Keratinocyte (primary cell): ENCODE data around the gene RTKN2. TPM values are rescaled to one million over a fixed set of nuclear protein-coding genes. Genes with fewer than 3 reads are reported as not detected.

Source experiments
- DNase-seq: peaks from one replicate; pipeline ENCODE4 v3.0.0-alpha.2; 2011; ENCODE audit warnings: low read depth, missing footprints, low spot score
- FAIRE-seq: peaks from 2 replicates; lab custom pipeline; 2011; peaks lifted over from hg19 to GRCh38; lab: Jason Lieb, UNC
- H2AFZ ChIP-seq: 2 replicates; pipeline ENCODE4 v1.6.0; 2012; ENCODE audit warnings: low read length, control low read depth, inconsistent platforms; ENCODE audit not compliant: control insufficient read depth
- H3K27ac ChIP-seq: 2 replicates; pipeline ENCODE4 v1.5.1; 2011; ENCODE audit warnings: low read length; ENCODE audit not compliant: control insufficient read depth, insufficient read depth
- H3K27me3 ChIP-seq: 3 replicates; pipeline ENCODE4 v1.6.0; 2011; ENCODE audit warnings: low read length; ENCODE audit not compliant: control insufficient read depth, insufficient read depth; ENCODE audit errors: extremely low read depth
- H3K36me3 ChIP-seq, 2 experiments: 2 replicates in 1 of 2; 3 replicates in 1 of 2; pipeline ENCODE4 v1.5.1; 2011; ENCODE audit warnings: low read length in 2 of 2, mild to moderate bottlenecking in 1 of 2; ENCODE audit not compliant: control insufficient read depth in 2 of 2, insufficient read depth in 2 of 2; ENCODE audit errors: extremely low read depth in 1 of 2
- H3K4me1 ChIP-seq: 3 replicates; pipeline ENCODE4 v1.5.1; 2011; ENCODE audit warnings: low read length; ENCODE audit not compliant: control insufficient read depth, insufficient read depth; ENCODE audit errors: extremely low read depth
- H3K4me2 ChIP-seq: 3 replicates; pipeline ENCODE4 v1.6.0; 2011; ENCODE audit warnings: low read depth, low read length; ENCODE audit not compliant: control insufficient read depth, insufficient read depth; ENCODE audit errors: extremely low read depth
- H3K4me3 ChIP-seq, 3 experiments: fragments of 200-600 bp in 1 of 3; sonication (generic) in 1 of 3; 2 replicates in 2 of 3; 3 replicates in 1 of 3; pipeline ENCODE4 v1.5.1; 2011 to 2016; ENCODE audit warnings: low read length in 3 of 3, mild to moderate bottlenecking in 3 of 3, control low read depth in 2 of 3, inconsistent platforms in 1 of 3, low read depth in 1 of 3, mixed read lengths in 1 of 3, mixed run types in 1 of 3, moderate library complexity in 1 of 3; ENCODE audit not compliant: control insufficient read depth in 2 of 3, insufficient read depth in 2 of 3; ENCODE audit errors: extremely low read depth in 1 of 3
- H3K79me2 ChIP-seq: 2 replicates; pipeline ENCODE4 v1.6.0; 2012; ENCODE audit warnings: low read length; ENCODE audit not compliant: control insufficient read depth, insufficient read depth
- H3K9ac ChIP-seq: 3 replicates; pipeline ENCODE4 v1.6.0; 2011; ENCODE audit warnings: low read length; ENCODE audit not compliant: control insufficient read depth, insufficient read depth; ENCODE audit errors: extremely low read depth
- H3K9me1 ChIP-seq: 3 replicates; pipeline ENCODE4 v1.6.0; 2011; ENCODE audit warnings: low read length; ENCODE audit not compliant: control insufficient read depth, insufficient read depth; ENCODE audit errors: extremely low read depth
- H3K9me3 ChIP-seq: 2 replicates; pipeline ENCODE4 v1.5.1; 2012; ENCODE audit warnings: low read depth, low read length; ENCODE audit not compliant: control insufficient read depth
- H4K20me1 ChIP-seq: 3 replicates; pipeline ENCODE4 v1.6.0; 2011; ENCODE audit warnings: low read length; ENCODE audit not compliant: control insufficient read depth, insufficient read depth; ENCODE audit errors: extremely low read depth
- CTCF ChIP-seq, 3 experiments: IDR thresholded peaks in 1 of 3; conservative IDR thresholded peaks in 1 of 3; optimal IDR thresholded peaks in 1 of 3; 2 replicates in 2 of 3; 3 replicates in 1 of 3; pipeline versions ENCODE3 to v1.5.1; 2011; ENCODE audit warnings: low read length in 3 of 3, mild to moderate bottlenecking in 3 of 3, moderate library complexity in 2 of 3, control low read depth in 1 of 3, inconsistent platforms in 1 of 3; ENCODE audit not compliant: insufficient read depth in 2 of 3; ENCODE audit errors: extremely low read depth in 1 of 3
- EZH2 ChIP-seq: IDR thresholded peaks from one replicate; pipeline ENCODE4 v1.6.1; 2012; ENCODE audit warnings: inconsistent platforms, mild to moderate bottlenecking, low read length, moderate library complexity
- dilution Hi-C: fragments of 300-500 bp; cut with MboI; formaldehyde crosslinking; loops from one replicate; pipeline ENCODE4 v1.7.0; 2020; ENCODE audit warnings: low sequenced_read_pairs; ENCODE audit not compliant: extremely low pct_ligation_motif_present
- polyA plus RNA-seq, 5 experiments: library from polyadenylated mRNA; depleted of rRNA in 3 of 5; stranded (reverse) in 3 of 5; stranded (forward) in 1 of 5; unstranded in 1 of 5; fragments of >200 nt; gene quantifications; 1 replicate in 1 of 5; 2 replicates in 3 of 5; 3 replicates in 1 of 5; pipeline versions ENCODE4 v1.2.1 to v1.2.3, GENCODE V29; 2011 to 2012; ENCODE audit warnings: missing spikeins in 2 of 5, low read depth in 1 of 5, low replicate concordance in 1 of 5

Gene RTKN2
- polyA plus RNA-seq, 1 donor (not counting 4 experiments of a cell fraction or from before 2014, with no cell fraction given) = 3.2 TPM

DNA sequence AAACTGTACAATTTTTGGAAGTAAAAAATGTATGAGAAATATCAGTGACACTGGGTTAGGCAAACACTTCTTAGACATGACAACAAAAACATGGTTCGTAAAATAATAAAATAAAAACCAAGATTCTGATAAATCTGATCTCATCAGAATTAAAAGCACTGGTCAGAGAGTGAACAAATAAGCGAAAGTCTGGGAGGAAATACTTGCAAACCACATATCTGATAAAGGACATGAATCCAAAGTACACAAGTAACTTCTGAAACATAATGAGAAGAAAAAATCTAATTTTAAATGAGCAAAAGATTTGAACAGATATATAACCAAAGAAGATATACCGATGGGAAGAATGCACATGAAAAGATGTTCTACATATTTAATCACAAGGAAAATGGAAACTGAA, 91.5 kb downstream of the RTKN2 start:
- dilution Hi-C loops = no loop called here

DNA sequence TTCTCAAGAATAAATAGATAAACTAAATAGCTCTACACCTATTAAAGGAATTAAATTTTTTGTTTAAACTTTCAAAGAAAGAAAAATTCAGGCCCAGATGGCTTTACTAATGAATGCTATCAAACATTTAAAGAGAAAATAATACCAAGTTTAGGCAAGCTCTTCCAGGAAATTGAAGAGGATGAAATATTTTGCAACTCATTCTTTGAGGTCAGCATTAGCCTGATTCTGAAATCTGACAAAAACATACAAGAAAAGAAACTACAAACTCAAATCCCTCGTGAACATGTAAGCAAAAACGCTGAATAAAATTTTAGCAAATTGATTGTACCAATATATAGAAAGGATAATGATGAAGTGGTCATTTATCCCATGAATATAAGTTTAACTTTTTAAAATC, 93.4 kb downstream of the RTKN2 start:
- DNase-seq = no peak
- H3K27ac ChIP-seq = no peak overlapping the region
- H3K4me1 ChIP-seq = no peaks in the 10 kb centered on the region
- H3K9me1 ChIP-seq = no peaks in the 10 kb centered on the region
- H2AFZ ChIP-seq = no peak overlapping the region
- TF ChIP-seq EZH2 = no peak
- no peak for TF ChIP-seq CTCF (optimal IDR thresholded peaks at IDR 0.05 in 1 of 3, IDR thresholded peaks at IDR 0.05 in 1 of 3, conservative IDR thresholded peaks at IDR 0.05 in 1 of 3; ENCODE audit: extremely low read depth in 1 of 3, insufficient read depth in 2 of 3, low read length in 3 of 3)
- H3K9ac ChIP-seq = no peak overlapping the region
- no peaks in the 10 kb centered on the region for H3K9me3 ChIP-seq
- H3K27me3 ChIP-seq = no peaks in the 10 kb centered on the region
- FAIRE-seq = no peak
- no peaks in the 10 kb centered on the region for H4K20me1 ChIP-seq
- dilution Hi-C loops = no loop called here
- no peak overlapping the region for H3K4me2 ChIP-seq
- H3K36me3 ChIP-seq = no peaks in the 10 kb centered on the region
- no peak overlapping the region for H3K4me3 ChIP-seq
- H3K79me2 ChIP-seq = no peaks in the 10 kb centered on the region

More for the DNA sequence above, 91.5 kb downstream of the RTKN2 start:
- H3K4me1 ChIP-seq = peaks cover 4% of the 10 kb centered on the region
- H3K27me3 ChIP-seq = no peaks in the 10 kb centered on the region
- FAIRE-seq = no peak
- H3K9ac ChIP-seq = no peak overlapping the region
- TF ChIP-seq CTCF (optimal IDR thresholded peaks at IDR 0.05 in 1 of 3, IDR thresholded peaks at IDR 0.05 in 1 of 3, conservative IDR thresholded peaks at IDR 0.05 in 1 of 3; ENCODE audit: extremely low read depth in 1 of 3, insufficient read depth in 2 of 3, low read length in 3 of 3) (no peak), EZH2 (no peak)
- H3K4me3 ChIP-seq = no peak overlapping the region
- H3K79me2 ChIP-seq = no peaks in the 10 kb centered on the region
- no peak overlapping the region for H3K4me2 ChIP-seq
- no peak overlapping the region for H2AFZ ChIP-seq
- H3K36me3 ChIP-seq = no peaks in the 10 kb centered on the region
- no peak for DNase-seq
- H4K20me1 ChIP-seq = no peaks in the 10 kb centered on the region
- H3K9me3 ChIP-seq = no peaks in the 10 kb centered on the region
- H3K9me1 ChIP-seq = no peaks in the 10 kb centered on the region
- H3K27ac ChIP-seq = no peak overlapping the region
